ENCODE measurements around the gene ARHGDIB. TPM values are rescaled to one million over a fixed set of nuclear protein-coding genes. Genes with fewer than 3 reads are reported as not detected.

The ARHGDIB gene
- total and polyA plus RNA-seq, 10 of the 15 experiments (the other 5 are each of a cell fraction or from before 2014, with no cell fraction given) = 796 to 2,849 (median 1,346) TPM

GRCh38 chr12:15001733-15002382, 40.5 kb upstream of the ARHGDIB start:
- Histone ChIP-seq H3K4me2 (ENCODE audit: control insufficient read depth, insufficient read depth) (no peak overlapping the region), H3K4me1 (ENCODE audit: control insufficient read depth, insufficient read depth, low read length) (no peaks in the 10 kb centered on the region), H3K79me2 (ENCODE audit: control insufficient read depth, insufficient read depth, low read length) (no peaks in the 10 kb centered on the region), H3K9ac (ENCODE audit: control insufficient read depth, insufficient read depth, low read length) (no peak overlapping the region), H3K9me3 (replicated peaks; ENCODE audit: control insufficient read depth, insufficient read depth, low read length) (no peaks in the 10 kb centered on the region), H3K36me3 (ENCODE audit: control insufficient read depth in 2 of 2, insufficient read depth in 2 of 2, low read length in 1 of 2) (no peaks in the 10 kb centered on the region), H4K20me1 (ENCODE audit: control insufficient read depth, insufficient read depth) (no peaks in the 10 kb centered on the region), H2AFZ (ENCODE audit: control insufficient read depth, low read depth, low read length) (no peak overlapping the region), H3K4me3 (no peak overlapping the region), H3K27me3 (replicated peaks in 1 of 2; ENCODE audit: control insufficient read depth in 2 of 2, insufficient read depth in 2 of 2, low read length in 1 of 2) (peaks cover 0 to 2% of the 10 kb centered on the region in 2 experiments; a peak in 1 of 4 replicates), H3K27ac (ENCODE audit: control insufficient read depth, insufficient read depth) (no peak overlapping the region)
- ChIA-PET SMC1A (ENCODE audit: uncharacterized antibody, unreplicated experiment) (interaction anchor here (2.4 to 16.7 kb wide), 2 partner anchors 14 to 154 kb away, joined by 5 to 242 read pairs; partner anchors contain the start of gene ART4), CTCF (interaction anchor here (1.0 to 1.8 kb wide), 5 partner anchors 9 to 199 kb away, joined by 3 to 7 read pairs (median 3); no protein-coding TSS in a partner anchor), POLR2A (interaction anchor here (0.6 kb wide), 1 partner anchor 50 kb away, joined by 9 read pairs; no protein-coding TSS in a partner anchor), RAD21 (ENCODE audit: unreplicated experiment) (no interaction called here)
- 71% methylated on average over 6 of the region's 6 CpGs for WGBS (ENCODE audit: insufficient coverage, insufficient replicate concordance, low lambda C conversion rate, missing lambda C conversion rate)
- TF ChIP-seq TARDBP (IDR thresholded peaks at IDR 0.05; ENCODE audit: borderline replicate concordance) (no peak), MYC (IDR thresholded peaks at IDR 0.05; ENCODE audit: insufficient read depth, insufficient read length, insufficient replicate concordance, low read length, severe bottlenecking) (no peak), KAT2A (conservative IDR thresholded peaks at IDR 0.05; ENCODE audit: control insufficient read depth, low read depth, low read length) (no peak), SREBF1 (IDR thresholded peaks at IDR 0.05; ENCODE audit: low read length) (no peak), TCF12 (IDR thresholded peaks at IDR 0.05; ENCODE audit: low read depth, low read length) (no peak), SUPT20H (IDR thresholded peaks at IDR 0.05; ENCODE audit: borderline replicate concordance, control insufficient read depth, low read depth, low read length) (no peak)
- TF ChIP-seq, protein P1, sequence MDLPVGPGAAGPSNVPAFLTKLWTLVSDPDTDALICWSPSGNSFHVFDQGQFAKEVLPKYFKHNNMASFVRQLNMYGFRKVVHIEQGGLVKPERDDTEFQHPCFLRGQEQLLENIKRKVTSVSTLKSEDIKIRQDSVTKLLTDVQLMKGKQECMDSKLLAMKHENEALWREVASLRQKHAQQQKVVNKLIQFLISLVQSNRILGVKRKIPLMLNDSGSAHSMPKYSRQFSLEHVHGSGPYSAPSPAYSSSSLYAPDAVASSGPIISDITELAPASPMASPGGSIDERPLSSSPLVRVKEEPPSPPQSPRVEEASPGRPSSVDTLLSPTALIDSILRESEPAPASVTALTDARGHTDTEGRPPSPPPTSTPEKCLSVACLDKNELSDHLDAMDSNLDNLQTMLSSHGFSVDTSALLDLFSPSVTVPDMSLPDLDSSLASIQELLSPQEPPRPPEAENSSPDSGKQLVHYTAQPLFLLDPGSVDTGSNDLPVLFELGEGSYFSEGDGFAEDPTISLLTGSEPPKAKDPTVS (IDR thresholded peaks at IDR 0.05; ENCODE audit: low read depth, low read length) = no peak
- in situ Hi-C loops (cut with MboI) (no loop called here), intact Hi-C loops (cut with micrococcal nuclease; ENCODE audit: unreplicated experiment) (loop anchor here (10.0 kb wide), 1 partner anchor 523 kb away; no protein-coding TSS in a partner anchor)
- no peak for ATAC-seq
- FAIRE-seq = no peak
- no peak for DNase-seq (ENCODE audit: low read depth, low spot score)
- no TSS peak for BruUV-seq (replicated peaks)

All from GM12878 (cell line).